LNCaP clone FGC (cell line): ENCODE measurements around the gene UAP1L1.

Source experiments
- DNase-seq: peaks from one replicate; pipeline ENCODE4 v3.0.0-alpha.2; 2011; ENCODE audit warnings: low read depth
- H3K4me3 ChIP-seq: 2 replicates; pipeline ENCODE4 v1.5.1; 2011; ENCODE audit warnings: mild to moderate bottlenecking, low read depth, low read length, control low read depth
- CTCF ChIP-seq: IDR thresholded peaks from 2 replicates; pipeline ENCODE4 v1.5.1; 2012; ENCODE audit warnings: mild to moderate bottlenecking; ENCODE audit not compliant: control insufficient read depth, insufficient read depth; ENCODE audit errors: extremely low read depth

UAP1L1 gene

DNA sequence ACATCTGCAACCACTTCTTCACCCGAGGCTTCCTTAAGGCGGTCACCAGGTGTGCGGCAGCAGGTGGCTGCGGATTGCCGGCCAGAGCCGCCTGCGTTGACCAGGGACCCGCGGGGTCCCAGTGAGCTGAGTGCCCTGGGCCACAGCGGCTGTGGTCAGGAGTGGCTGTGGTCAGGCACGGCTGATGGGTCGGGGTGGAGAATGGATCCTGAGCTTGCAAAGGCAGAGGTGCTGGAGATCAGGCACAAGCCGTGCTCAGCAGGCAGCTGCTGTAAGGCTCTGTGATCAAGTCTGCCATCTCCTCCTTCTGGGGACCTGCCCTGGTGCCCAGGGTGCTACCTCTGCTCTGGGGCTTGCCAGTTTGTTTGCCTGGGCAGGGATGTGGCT lies 2.1 kb downstream of the UAP1L1 start:
- no peak for DNase-seq
- H3K4me3 ChIP-seq, result no peak overlapping the region

GRCh38 chr9:137080260-137081122 lies 3.2 kb downstream of the UAP1L1 start:
- DNase-seq, result no peak
- no peak overlapping the region for H3K4me3 ChIP-seq
- no peak for TF ChIP-seq CTCF

More for the DNA sequence above, 2.1 kb downstream of the UAP1L1 start:
- TF ChIP-seq CTCF, result no peak

- TF ChIP-seq CTCF, result no peak
Measured at GRCh38 chr9:137082222-137082924, 5.1 kb downstream of the UAP1L1 start.

DNA sequence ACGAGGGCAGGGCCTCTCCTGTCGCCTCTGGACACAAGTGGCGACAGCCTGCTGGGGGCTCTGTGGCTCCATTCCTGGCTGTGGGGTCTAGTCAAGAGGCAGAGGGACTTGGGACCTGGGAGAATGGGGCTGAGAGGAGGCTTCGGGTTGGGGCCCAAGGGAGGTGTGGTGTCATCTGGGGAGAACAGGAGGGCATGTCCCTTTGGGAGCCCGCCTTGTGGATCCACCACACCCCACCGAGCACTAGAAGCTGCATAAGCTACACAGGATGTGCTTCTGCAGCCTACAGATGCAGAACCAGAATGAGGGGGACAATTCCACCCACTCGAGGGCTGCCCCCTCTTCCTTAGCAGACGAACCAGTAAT lies 5.6 kb downstream of the UAP1L1 start:
- no peak for TF ChIP-seq CTCF
- H3K4me3 ChIP-seq, result no peak overlapping the region
- DNase-seq, result no peak

More at GRCh38 chr9:137082222-137082924, 5.1 kb downstream of the UAP1L1 start:
- no peak overlapping the region for H3K4me3 ChIP-seq
- no peak for DNase-seq

- DNase-seq, result no peak
- no peak overlapping the region for H3K4me3 ChIP-seq
Measured at GRCh38 chr9:137083394-137084004, 6.2 kb downstream of the UAP1L1 start.

DNA sequence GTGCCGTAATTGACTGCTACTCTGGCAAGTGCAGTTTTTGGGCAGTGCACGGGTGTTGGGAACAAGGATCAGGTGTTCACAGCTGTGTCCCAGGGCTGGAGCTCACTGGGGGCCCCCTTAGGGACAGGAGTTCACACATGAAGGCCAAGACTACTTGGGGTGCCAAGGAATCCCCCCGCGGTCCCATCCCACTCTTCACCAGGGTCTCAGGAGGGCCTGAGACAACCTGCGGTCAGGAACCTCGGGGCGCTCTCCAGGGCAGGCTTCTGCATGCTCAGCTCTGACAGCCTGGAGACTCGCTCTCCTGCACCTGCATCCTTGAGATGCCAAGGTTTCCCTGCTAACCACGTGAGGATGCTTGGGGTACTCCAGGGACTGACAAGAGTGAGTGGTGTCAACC lies 7.2 kb downstream of the UAP1L1 start:
- no peak overlapping the region for H3K4me3 ChIP-seq
- no peak for DNase-seq
- no peak for TF ChIP-seq CTCF

More at GRCh38 chr9:137083394-137084004, 6.2 kb downstream of the UAP1L1 start:
- TF ChIP-seq CTCF, result no peak
